SK-N-MC (cell line): ENCODE data around the gene SYT2.

ENCODE experiments used
- EZH2 ChIP-seq: fragments of 200-600 bp; sonication (generic); IDR thresholded peaks from one replicate; pipeline ENCODE4 v1.6.1; 2017; ENCODE audit warnings: antibody characterized with exemption
- FOXP2 ChIP-seq: optimal IDR thresholded peaks from 2 replicates; pipeline ENCODE3; 2011; ENCODE audit warnings: mild to moderate bottlenecking, moderate library complexity; ENCODE audit not compliant: insufficient read depth; ENCODE audit errors: extremely low read length, control extremely low read depth

DNA sequence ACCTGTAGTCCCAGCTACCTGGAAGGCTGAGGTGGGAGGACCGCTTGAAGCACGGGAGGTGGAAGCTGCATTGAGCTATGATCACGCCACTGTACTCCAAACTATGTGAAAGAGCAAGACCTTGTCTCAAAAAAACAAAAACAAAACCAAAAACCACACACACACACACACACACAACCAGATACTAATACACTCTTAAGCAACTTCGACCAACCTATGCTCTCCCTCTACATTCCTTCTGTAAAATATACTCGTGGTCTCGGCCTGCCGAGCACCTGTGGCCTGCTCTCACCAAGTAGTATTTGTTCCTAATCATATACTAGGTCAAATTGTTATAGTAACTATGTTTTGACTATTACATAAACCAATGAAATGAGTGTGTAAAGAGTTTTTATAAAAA, 13.5 kb upstream of the SYT2 start:
- no peak for TF ChIP-seq EZH2
- TF ChIP-seq FOXP2, result no peak
